IMR-90 (cell line): Measurements from ENCODE around the gene SLC4A1. TPM values are rescaled to one million over a fixed set of nuclear protein-coding genes. Genes with fewer than 3 reads are reported as not detected.

Experiments
- ATAC-seq: fragments of 200-7000 bp; cut with Tn5 transposase; 2 replicates; pipeline ENCODE4 v1.9.1; 2020; ENCODE audit warnings: low read depth, mild to moderate bottlenecking, moderate library complexity
- BruUV-seq: library from RNA; stranded (reverse); fragments of 400-500 nt; replicated peaks from 2 replicates; lab custom pipeline; 2021; lab: Mats Ljungman, UMichigan
- CTCF ChIA-PET: fragments of 300-600 bp; formaldehyde crosslinking; extraction: SDS; loops from one replicate; lab custom pipeline; 2021; ENCODE audit warnings: antibody characterized with exemption; lab: Yijun Ruan, JAX
- POLR2A ChIA-PET: fragments of 300-600 bp; sonication (Branson Sonifier 250); formaldehyde crosslinking; loops from one replicate; lab custom pipeline; 2022; ENCODE audit warnings: antibody characterized with exemption; ENCODE audit not compliant: unreplicated experiment; lab: Charles Lee
- DNase-seq: peaks from one replicate; pipeline ENCODE4 v3.0.0; 2013
- H2AFZ ChIP-seq: replicated peaks from 2 replicates; pipeline ENCODE3; 2013; ENCODE audit warnings: low read length, mild to moderate bottlenecking; ENCODE audit not compliant: poor library complexity
- H2AK5ac ChIP-seq: 2 replicates; pipeline ENCODE4 v1.6.1; 2013; ENCODE audit warnings: low read depth, low read length, inconsistent platforms
- H2AK9ac ChIP-seq: replicated peaks from 2 replicates; pipeline ENCODE3; 2013; ENCODE audit warnings: mild to moderate bottlenecking, low read depth, low read length, moderate library complexity; ENCODE audit not compliant: poor library complexity
- H2BK120ac ChIP-seq: 2 replicates; pipeline ENCODE4 v1.6.1; 2013; ENCODE audit warnings: low read depth, low read length, inconsistent platforms
- H2BK15ac ChIP-seq: 3 replicates; pipeline ENCODE4 v1.6.1; 2013; ENCODE audit warnings: low read depth, low read length, inconsistent platforms
- H2BK20ac ChIP-seq: 2 replicates; pipeline ENCODE4 v1.6.1; 2013; ENCODE audit warnings: low read depth, mild to moderate bottlenecking, inconsistent platforms, low read length, moderate library complexity
- H2BK5ac ChIP-seq: 2 replicates; pipeline ENCODE4 v1.6.1; 2013; ENCODE audit warnings: mild to moderate bottlenecking, low read depth, low read length, inconsistent platforms; ENCODE audit not compliant: poor library complexity, severe bottlenecking
- H3K14ac ChIP-seq: replicated peaks from 2 replicates; pipeline ENCODE4 v1.6.1; 2013; ENCODE audit warnings: low read depth, low read length, inconsistent platforms
- H3K18ac ChIP-seq: 2 replicates; pipeline ENCODE4 v1.6.1; 2013; ENCODE audit warnings: low read depth, low read length, control low read depth
- H3K23ac ChIP-seq: 2 replicates; pipeline ENCODE4 v1.6.1; 2013; ENCODE audit warnings: low read depth, low read length, inconsistent platforms
- H3K27ac ChIP-seq: 2 replicates; pipeline ENCODE4 v1.5.1; 2013; ENCODE audit warnings: mild to moderate bottlenecking, control low read depth, low read length; ENCODE audit not compliant: insufficient read depth
- H3K27me3 ChIP-seq: 2 replicates; pipeline ENCODE4 v1.6.1; 2013; ENCODE audit warnings: low read length; ENCODE audit not compliant: control insufficient read depth, insufficient read depth
- H3K36me3 ChIP-seq: 2 replicates; pipeline ENCODE4 v1.6.1; 2013; ENCODE audit warnings: low read length, mixed read lengths; ENCODE audit not compliant: control insufficient read depth, insufficient read depth
- H3K4ac ChIP-seq: 2 replicates; pipeline ENCODE4 v1.6.1; 2013; ENCODE audit warnings: low read depth, low read length, inconsistent platforms
- H3K4me1 ChIP-seq: 2 replicates; pipeline ENCODE4 v1.6.1; 2013; ENCODE audit warnings: low read length, mixed read lengths; ENCODE audit not compliant: control insufficient read depth, insufficient read depth
- H3K4me2 ChIP-seq: 2 replicates; pipeline ENCODE4 v1.6.1; 2013; ENCODE audit warnings: low read depth, mild to moderate bottlenecking, control low read depth, low read length, moderate library complexity
- H3K4me3 ChIP-seq: 2 replicates; pipeline ENCODE4 v1.5.1; 2013; ENCODE audit warnings: low read depth, mild to moderate bottlenecking, control low read depth, low read length, moderate library complexity; ENCODE audit not compliant: insufficient read depth
- H3K56ac ChIP-seq: 2 replicates; pipeline ENCODE4 v1.6.1; 2013; ENCODE audit warnings: low read length, inconsistent platforms; ENCODE audit not compliant: insufficient read depth; ENCODE audit errors: extremely low read depth
- H3K79me1 ChIP-seq, 2 experiments: 2 replicates each; pipeline ENCODE4 v1.6.1; 2013; ENCODE audit warnings: low read length in 2 of 2, inconsistent platforms in 1 of 2, low read depth in 1 of 2
- H3K9ac ChIP-seq: 2 replicates; pipeline ENCODE4 v1.6.1; 2013; ENCODE audit warnings: low read depth, low read length, control low read depth
- H3K9me1 ChIP-seq: 2 replicates; pipeline ENCODE4 v1.6.1; 2013; ENCODE audit warnings: low read length, inconsistent platforms; ENCODE audit not compliant: insufficient read depth
- H3K9me3 ChIP-seq: 2 replicates; pipeline ENCODE4 v1.6.1; 2013; ENCODE audit warnings: low read length; ENCODE audit not compliant: control insufficient read depth, insufficient read depth
- H4K20me1 ChIP-seq: 2 replicates; pipeline ENCODE4 v1.6.1; 2013; ENCODE audit warnings: low read length, inconsistent platforms; ENCODE audit not compliant: insufficient read depth
- H4K5ac ChIP-seq: 2 replicates; pipeline ENCODE4 v1.6.1; 2013; ENCODE audit warnings: mild to moderate bottlenecking, low read depth, low read length, control low read depth
- H4K8ac ChIP-seq, 2 experiments: 2 replicates each; pipeline ENCODE4 v1.6.1; 2013; ENCODE audit warnings: low read depth in 2 of 2, low read length in 2 of 2, control low read depth in 1 of 2, inconsistent platforms in 1 of 2
- H4K91ac ChIP-seq: 2 replicates; pipeline ENCODE4 v1.6.1; 2013; ENCODE audit warnings: low read depth, low read length, inconsistent platforms; ENCODE audit not compliant: insufficient read depth
- BHLHE40 ChIP-seq: fragments of 150-350 bp; IDR thresholded peaks from 2 replicates; pipeline ENCODE4 v1.6.1; 2016; ENCODE audit warnings: mild to moderate bottlenecking, low read depth, low read length
- CEBPB ChIP-seq: IDR thresholded peaks from 2 replicates; pipeline ENCODE4 v1.6.1; 2012; ENCODE audit warnings: low read depth, low read length, improper control_type of control experiment
- CHD1 ChIP-seq: IDR thresholded peaks from 2 replicates; pipeline ENCODE4 v1.6.1; 2012; ENCODE audit warnings: low read depth, low read length, improper control_type of control experiment
- FOS ChIP-seq: fragments of 150-350 bp; IDR thresholded peaks from 2 replicates; pipeline ENCODE4 v1.6.1; 2016; ENCODE audit warnings: low read depth, low read length
- MAFK ChIP-seq: IDR thresholded peaks from 2 replicates; pipeline ENCODE4 v1.6.1; 2012; ENCODE audit warnings: low read depth, low read length, improper control_type of control experiment
- MAZ ChIP-seq: IDR thresholded peaks from 2 replicates; pipeline ENCODE4 v1.6.1; 2012; ENCODE audit warnings: low read depth, mild to moderate bottlenecking, low read length, improper control_type of control experiment, moderate library complexity, borderline replicate concordance
- MXI1 ChIP-seq: IDR thresholded peaks from 2 replicates; pipeline ENCODE4 v1.6.1; 2012; ENCODE audit warnings: low read depth, mild to moderate bottlenecking, low read length, moderate library complexity, borderline replicate concordance
- NFE2L2 ChIP-seq: fragments of 150-350 bp; IDR thresholded peaks from 2 replicates; pipeline ENCODE4 v1.6.1; 2016; ENCODE audit warnings: low read depth, mild to moderate bottlenecking, low read length
- POLR2A ChIP-seq: IDR thresholded peaks from 2 replicates; pipeline ENCODE4 v1.6.1; 2012; ENCODE audit warnings: mild to moderate bottlenecking, low read depth, low read length
- RAD21 ChIP-seq: IDR thresholded peaks from 2 replicates; pipeline ENCODE4 v1.6.1; 2012; ENCODE audit warnings: low read length, improper control_type of control experiment
- RCOR1 ChIP-seq: IDR thresholded peaks from 2 replicates; pipeline ENCODE4 v1.6.1; 2012; ENCODE audit warnings: mild to moderate bottlenecking, low read length, improper control_type of control experiment; ENCODE audit not compliant: insufficient replicate concordance
- RFX5 ChIP-seq: IDR thresholded peaks from 2 replicates; pipeline ENCODE4 v1.8.0; 2012; ENCODE audit warnings: low read depth, mild to moderate bottlenecking, low read length, moderate library complexity
- SMC3 ChIP-seq: fragments of 150-350 bp; IDR thresholded peaks from 2 replicates; pipeline ENCODE4 v1.6.1; 2016; ENCODE audit warnings: low read depth, mild to moderate bottlenecking, antibody characterized with exemption, low read length, moderate library complexity
- WGBS, 2 experiments: methylation state at CpG; one replicate each; pipeline versions ENCODE4 v1.1.5 to v1.1.7; 2013; ENCODE audit warnings: missing lambda C conversion rate in 2 of 2; ENCODE audit not compliant: insufficient read length in 1 of 2; ENCODE audit errors: extremely low coverage in 2 of 2; 5-methylcytosine and 5-hydroxymethylcytosine counted together
- dilution Hi-C: fragments of 300-500 bp; cut with HindIII; formaldehyde crosslinking; loops from one replicate; pipeline ENCODE4 v1.14.3; 2018; ENCODE audit warnings: low sequenced_read_pairs; ENCODE audit not compliant: unreplicated experiment
- in situ Hi-C: fragments of 300-500 bp; cut with MboI; formaldehyde crosslinking; loops from 3 replicates; pipeline ENCODE4 v1.14.3; 2019; ENCODE audit warnings: low sequenced_read_pairs, inconsistent platforms, mixed read lengths
- intact Hi-C: fragments of 100-400 bp; cut with micrococcal nuclease; formaldehyde crosslinking; loops from 2 replicates; pipeline ENCODE4 v1.10.0; 2022
- polyA plus RNA-seq, 3 experiments: library from polyadenylated mRNA; depleted of rRNA; stranded (reverse); fragments of >200 nt; gene quantifications; 2 replicates each; pipeline ENCODE4 v1.2.3, GENCODE V29; 2012; ENCODE audit warnings: low replicate concordance in 1 of 3
- total RNA-seq: library from RNA; depleted of rRNA; stranded (reverse); fragments of >200 nt; gene quantifications from 2 replicates; pipeline ENCODE4 v1.2.3, GENCODE V29; 2012
- TF ChIP-seq, protein P1 (sequence below): fragments of 150-350 bp; IDR thresholded peaks from 2 replicates; pipeline ENCODE4 v1.6.1; 2017; ENCODE audit warnings: mild to moderate bottlenecking, antibody characterized with exemption, low read length, low read depth
- TF ChIP-seq, protein P2 (sequence below): conservative IDR thresholded peaks from 2 replicates; pipeline ENCODE4 v1.5.1; 2012; ENCODE audit warnings: mild to moderate bottlenecking, low read depth, low read length, improper control_type of control experiment
- TF ChIP-seq, protein P3 (sequence below): fragments of 150-350 bp; IDR thresholded peaks from 2 replicates; pipeline ENCODE4 v1.6.1; 2016; ENCODE audit warnings: low read depth, mild to moderate bottlenecking, low read length, moderate library complexity, borderline replicate concordance

The SLC4A1 gene
- total and polyA plus RNA-seq, 2 of the 4 experiments (the other 2 are of a cell fraction): not detected

DNA sequence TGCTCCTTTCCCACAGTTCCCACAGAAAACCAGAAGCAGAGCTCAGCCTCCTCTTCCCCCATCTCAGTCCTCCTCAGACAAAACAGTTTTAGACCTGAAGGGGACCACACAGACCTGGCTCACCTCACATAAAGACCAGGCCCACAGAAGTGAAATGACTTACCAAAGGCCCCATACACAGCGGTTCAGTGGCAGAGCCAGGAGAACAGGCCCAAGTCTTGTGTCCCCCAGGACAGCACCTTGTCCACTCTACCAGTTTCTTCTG is 53.8 kb downstream of the SLC4A1 start:
- Histone ChIP-seq H2AFZ (no peak overlapping the region), H3K4me1 (peaks cover 11% of the 10 kb centered on the region), H3K9me1 (peaks cover 20% of the 10 kb centered on the region), H3K9me3 (no peaks in the 10 kb centered on the region), H2BK5ac (no peak overlapping the region), H2AK5ac (no peak overlapping the region), H3K18ac (no peak overlapping the region), H3K27ac (no peak overlapping the region), H3K56ac (no peak overlapping the region), H3K23ac (no peak overlapping the region), H3K36me3 (peaks cover 58% of the 10 kb centered on the region), H3K79me1 (peaks cover 43 to 61% of the 10 kb centered on the region in 2 experiments), H2BK120ac (no peak overlapping the region), H2BK20ac (no peak overlapping the region), H4K8ac (no peak overlapping the region), H4K5ac (no peak overlapping the region), H3K9ac (no peak overlapping the region), H2AK9ac (no peak overlapping the region), H3K4ac (no peak overlapping the region), H2BK15ac (no peak overlapping the region), H3K27me3 (no peaks in the 10 kb centered on the region), H4K91ac (no peak overlapping the region), H3K4me3 (no peak overlapping the region), H3K4me2 (no peak overlapping the region), H4K20me1 (peaks cover 41% of the 10 kb centered on the region), H3K14ac (no peak overlapping the region)
- dilution Hi-C loops: no loop called here
- ChIA-PET POLR2A (no interaction called here), CTCF (no interaction called here)
- ATAC-seq: no peak
- no peak for TF ChIP-seq RFX5
- no peak for TF ChIP-seq CHD1
- no peak for TF ChIP-seq RCOR1
- no peak for TF ChIP-seq CEBPB
- no peak for TF ChIP-seq SMC3
- TF ChIP-seq MAZ: no peak
- TF ChIP-seq NFE2L2: no peak
- TF ChIP-seq RAD21: no peak
- TF ChIP-seq MAFK: no peak
- no peak for TF ChIP-seq MXI1
- TF ChIP-seq BHLHE40: no peak
- TF ChIP-seq POLR2A: no peak
- TF ChIP-seq FOS: no peak
- TF ChIP-seq, protein P1, sequence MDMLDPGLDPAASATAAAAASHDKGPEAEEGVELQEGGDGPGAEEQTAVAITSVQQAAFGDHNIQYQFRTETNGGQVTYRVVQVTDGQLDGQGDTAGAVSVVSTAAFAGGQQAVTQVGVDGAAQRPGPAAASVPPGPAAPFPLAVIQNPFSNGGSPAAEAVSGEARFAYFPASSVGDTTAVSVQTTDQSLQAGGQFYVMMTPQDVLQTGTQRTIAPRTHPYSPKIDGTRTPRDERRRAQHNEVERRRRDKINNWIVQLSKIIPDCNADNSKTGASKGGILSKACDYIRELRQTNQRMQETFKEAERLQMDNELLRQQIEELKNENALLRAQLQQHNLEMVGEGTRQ: no peak
- TF ChIP-seq, protein P2, sequence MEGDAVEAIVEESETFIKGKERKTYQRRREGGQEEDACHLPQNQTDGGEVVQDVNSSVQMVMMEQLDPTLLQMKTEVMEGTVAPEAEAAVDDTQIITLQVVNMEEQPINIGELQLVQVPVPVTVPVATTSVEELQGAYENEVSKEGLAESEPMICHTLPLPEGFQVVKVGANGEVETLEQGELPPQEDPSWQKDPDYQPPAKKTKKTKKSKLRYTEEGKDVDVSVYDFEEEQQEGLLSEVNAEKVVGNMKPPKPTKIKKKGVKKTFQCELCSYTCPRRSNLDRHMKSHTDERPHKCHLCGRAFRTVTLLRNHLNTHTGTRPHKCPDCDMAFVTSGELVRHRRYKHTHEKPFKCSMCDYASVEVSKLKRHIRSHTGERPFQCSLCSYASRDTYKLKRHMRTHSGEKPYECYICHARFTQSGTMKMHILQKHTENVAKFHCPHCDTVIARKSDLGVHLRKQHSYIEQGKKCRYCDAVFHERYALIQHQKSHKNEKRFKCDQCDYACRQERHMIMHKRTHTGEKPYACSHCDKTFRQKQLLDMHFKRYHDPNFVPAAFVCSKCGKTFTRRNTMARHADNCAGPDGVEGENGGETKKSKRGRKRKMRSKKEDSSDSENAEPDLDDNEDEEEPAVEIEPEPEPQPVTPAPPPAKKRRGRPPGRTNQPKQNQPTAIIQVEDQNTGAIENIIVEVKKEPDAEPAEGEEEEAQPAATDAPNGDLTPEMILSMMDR: no peak
- TF ChIP-seq, protein P3, sequence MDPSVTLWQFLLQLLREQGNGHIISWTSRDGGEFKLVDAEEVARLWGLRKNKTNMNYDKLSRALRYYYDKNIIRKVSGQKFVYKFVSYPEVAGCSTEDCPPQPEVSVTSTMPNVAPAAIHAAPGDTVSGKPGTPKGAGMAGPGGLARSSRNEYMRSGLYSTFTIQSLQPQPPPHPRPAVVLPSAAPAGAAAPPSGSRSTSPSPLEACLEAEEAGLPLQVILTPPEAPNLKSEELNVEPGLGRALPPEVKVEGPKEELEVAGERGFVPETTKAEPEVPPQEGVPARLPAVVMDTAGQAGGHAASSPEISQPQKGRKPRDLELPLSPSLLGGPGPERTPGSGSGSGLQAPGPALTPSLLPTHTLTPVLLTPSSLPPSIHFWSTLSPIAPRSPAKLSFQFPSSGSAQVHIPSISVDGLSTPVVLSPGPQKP: no peak
- no TSS peak for BruUV-seq
- no peak for DNase-seq
- intact Hi-C loops: loop anchor here (10.0 kb wide), 1 partner anchor 291 kb away; the partner anchor contains the start of gene GPATCH8
- in situ Hi-C loops: loop anchor here (25.0 kb wide), 2 partner anchors 298 to 423 kb away; partner anchors contain the start of gene GPATCH8
- no CpG with 5 or more reads among the region's 1 CpG for WGBS, 2 experiments
